GM12874 (cell line): ENCODE results near the gene ARL8B.

Experiments
- CTCF ChIP-seq: IDR thresholded peaks from 2 replicates; pipeline ENCODE4 v1.5.1; 2011; ENCODE audit warnings: low read depth, mild to moderate bottlenecking, control low read depth, low read length, moderate library complexity; ENCODE audit not compliant: insufficient read depth

Gene ARL8B

DNA sequence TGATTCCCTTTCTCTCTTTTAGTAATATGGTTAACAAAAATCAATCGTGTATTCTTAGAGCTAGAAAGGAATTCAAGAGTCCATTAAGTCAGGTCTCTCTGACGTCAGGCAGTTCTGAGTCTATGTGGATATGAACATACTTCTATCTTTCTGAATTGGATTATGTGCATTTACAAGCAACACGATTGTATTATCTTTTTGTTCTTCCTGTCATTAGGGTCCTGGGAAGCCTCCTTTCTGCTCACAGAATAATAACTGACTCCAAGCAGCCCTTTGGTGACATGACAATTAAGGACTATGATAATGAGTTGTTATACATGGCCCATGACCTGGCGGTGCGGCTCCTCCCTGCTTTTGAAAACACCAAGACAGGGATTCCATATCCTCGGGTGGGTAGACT, 79.4 kb downstream of the ARL8B start:
- no peak for TF ChIP-seq CTCF

DNA sequence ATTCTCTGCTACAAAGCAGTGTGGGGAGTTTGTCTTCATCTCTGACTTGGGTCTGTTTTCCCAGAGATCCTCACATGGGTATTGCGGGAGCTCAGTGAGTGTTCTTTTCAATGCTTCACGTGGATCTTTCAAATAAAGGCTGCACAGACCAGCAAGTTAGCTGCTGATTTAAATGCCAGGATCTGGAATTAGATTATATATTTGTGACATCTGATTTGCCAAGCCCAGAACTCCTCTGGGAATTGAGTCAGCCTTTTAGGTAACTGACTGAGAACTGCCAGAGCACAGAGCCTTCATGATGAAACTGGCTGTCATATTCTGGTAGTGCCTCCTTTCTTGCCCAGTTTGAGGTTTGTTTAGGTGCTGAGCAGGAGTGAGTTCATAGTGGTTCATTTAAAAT, 80.1 kb downstream of the ARL8B start:
- no peak for TF ChIP-seq CTCF

DNA sequence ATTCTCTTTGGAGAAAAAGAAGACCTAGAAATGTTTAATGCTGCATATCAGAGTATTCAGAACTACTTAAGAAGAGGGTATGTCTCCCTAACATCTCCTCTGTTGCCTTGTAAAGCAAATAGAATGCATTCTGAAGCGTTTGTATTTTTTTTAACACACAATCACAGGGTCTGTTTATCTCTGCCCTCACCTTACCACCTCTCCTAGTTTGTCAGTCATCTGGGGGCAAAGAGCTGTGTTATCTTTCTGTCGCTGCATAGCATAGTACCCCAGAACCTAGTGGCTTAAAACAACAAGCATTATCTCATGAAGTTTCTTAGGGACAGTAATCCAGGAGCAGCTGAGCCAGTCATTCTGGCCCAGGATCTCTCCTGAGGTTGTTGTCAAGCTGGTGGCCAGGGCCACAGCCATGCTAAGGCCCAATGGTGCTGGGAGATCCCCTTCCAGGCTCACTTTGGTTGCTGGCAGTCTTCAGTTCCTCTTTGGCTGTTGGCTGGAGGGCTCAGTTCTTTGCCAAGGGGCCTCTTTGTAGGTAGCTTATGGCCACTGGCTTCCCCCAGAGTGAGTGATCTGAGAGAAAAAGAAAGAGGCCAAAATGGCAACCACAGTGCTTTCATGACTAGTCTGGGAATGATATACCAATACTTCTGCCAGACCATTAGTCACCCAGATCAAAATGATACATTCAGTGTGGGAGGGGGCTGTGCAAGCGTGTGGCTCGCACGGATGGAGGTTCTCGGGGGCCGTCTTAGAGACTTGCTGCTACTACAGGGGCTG, 83.3 kb downstream of the ARL8B start:
- TF ChIP-seq CTCF = no peak

GRCh38 chr3:5210926-5211325, 88.8 kb downstream of the ARL8B start:
- no peak for TF ChIP-seq CTCF

DNA sequence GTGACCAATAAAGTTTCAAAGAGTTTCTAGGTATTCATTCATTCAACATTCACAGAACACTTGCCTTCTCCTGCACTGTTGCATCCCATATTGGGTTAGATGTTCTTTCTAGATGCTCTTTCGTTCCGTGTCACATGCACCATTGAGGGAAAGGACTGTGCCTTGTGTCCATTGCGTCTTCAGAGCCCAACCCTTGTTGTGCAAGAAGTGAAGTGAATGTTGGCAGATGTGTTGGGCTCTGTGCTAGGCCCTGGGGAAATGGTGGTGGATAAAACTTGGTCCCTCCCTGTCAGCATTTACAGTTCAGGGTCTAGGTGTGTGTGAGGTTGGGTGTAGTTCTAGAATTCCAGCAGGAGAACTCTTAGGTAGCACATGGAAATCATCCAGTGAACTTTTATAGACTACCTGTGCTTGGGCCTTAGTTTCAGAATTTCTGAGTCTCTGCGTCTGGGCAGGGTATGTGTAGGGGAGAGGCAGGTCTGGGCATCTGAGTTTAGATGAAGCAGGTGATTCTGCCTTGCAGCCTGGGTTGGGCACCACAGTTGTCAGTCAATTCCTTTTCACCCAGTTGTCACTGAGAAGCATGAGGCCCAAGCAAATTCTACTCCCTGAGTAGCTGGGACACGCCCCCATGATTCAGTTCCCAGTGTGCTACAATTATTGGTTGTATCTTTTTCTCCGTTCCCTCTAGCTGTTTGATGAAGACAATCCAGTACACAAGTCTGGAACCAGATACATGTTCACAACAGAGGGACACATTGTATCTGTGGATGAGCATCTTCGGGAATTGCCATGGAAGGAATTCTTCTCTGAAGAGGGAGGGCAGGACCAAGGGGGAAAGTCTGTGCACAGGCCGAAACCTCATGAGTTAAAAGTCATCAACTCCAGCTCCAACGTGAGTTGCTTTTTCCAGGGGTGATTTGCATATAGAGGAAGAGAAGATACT, 90.8 kb downstream of the ARL8B start:
- no peak for TF ChIP-seq CTCF

DNA sequence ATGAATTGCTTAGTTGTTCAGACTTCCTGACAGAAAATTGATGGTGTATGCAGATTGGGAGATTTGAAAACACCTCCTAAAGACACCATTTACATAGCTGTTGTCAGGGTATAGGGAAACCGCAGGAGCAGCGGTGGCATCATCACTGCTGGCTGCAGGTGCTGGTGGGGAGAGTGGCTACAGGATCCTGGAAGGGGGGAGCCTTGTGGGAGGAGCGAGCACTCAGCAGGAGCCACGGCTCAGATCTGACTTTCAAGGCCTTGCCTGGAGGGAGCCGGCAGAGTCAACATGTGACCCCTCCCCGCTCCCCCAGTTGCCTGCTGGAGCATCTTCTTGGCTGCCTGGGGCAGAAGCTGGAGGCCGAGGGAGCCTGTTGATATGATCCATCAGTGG, 91.5 kb downstream of the ARL8B start:
- no peak for TF ChIP-seq CTCF

DNA sequence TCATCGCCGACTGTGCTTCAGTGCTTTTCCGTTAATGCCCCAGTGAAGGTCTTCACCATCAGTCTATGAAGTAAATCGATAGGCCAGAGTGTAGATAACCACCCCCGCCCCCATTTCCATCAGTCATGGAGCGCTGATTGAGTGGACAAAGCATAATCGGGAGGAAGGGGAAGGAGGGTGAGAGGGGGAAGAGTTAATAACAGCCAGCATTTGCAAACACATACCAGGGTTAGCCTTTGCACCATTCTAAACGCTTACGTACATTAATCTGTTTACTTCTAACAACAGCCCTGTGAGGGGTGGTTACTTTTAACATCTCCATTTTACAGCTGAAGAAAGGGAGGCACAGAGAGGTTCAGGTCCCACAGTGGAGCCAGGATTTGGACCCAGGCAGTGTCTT, 92.3 kb downstream of the ARL8B start:
- no peak for TF ChIP-seq CTCF
